Ectodermal cell (in vitro differentiated cells): ENCODE measurements around the gene JUNB.

Experiments used
- H3K27ac ChIP-seq: 2 replicates; pipeline ENCODE4 v1.7.0; 2013; ENCODE audit warnings: mild to moderate bottlenecking, low read depth, low read length; ENCODE audit not compliant: insufficient read depth, poor library complexity, severe bottlenecking
- H3K27me3 ChIP-seq: 2 replicates; pipeline ENCODE4 v1.7.0; 2013; ENCODE audit warnings: mild to moderate bottlenecking, low read length; ENCODE audit not compliant: insufficient read depth, control insufficient read depth, poor library complexity, severe bottlenecking
- H3K36me3 ChIP-seq: one replicate; pipeline ENCODE4 v1.7.0; 2013; ENCODE audit warnings: low read length; ENCODE audit not compliant: control insufficient read depth, insufficient read depth
- H3K4me1 ChIP-seq: one replicate; pipeline ENCODE4 v1.7.0; 2013; ENCODE audit warnings: low read length; ENCODE audit not compliant: control insufficient read depth, insufficient read depth
- H3K4me3 ChIP-seq: 2 replicates; pipeline ENCODE4 v1.7.0; 2013; ENCODE audit warnings: low read depth, low read length, control low read depth; ENCODE audit not compliant: insufficient read depth
- H3K9me3 ChIP-seq: 2 replicates; pipeline ENCODE4 v1.7.0; 2013; ENCODE audit warnings: mild to moderate bottlenecking, low read length, moderate library complexity; ENCODE audit not compliant: control insufficient read depth
- WGBS, 2 experiments: methylation state at CpG; one replicate each; pipeline ENCODE4 v1.1.7; 2013; ENCODE audit warnings: missing lambda C conversion rate in 2 of 2; 5-methylcytosine and 5-hydroxymethylcytosine counted together

Gene JUNB

GRCh38 chr19:12833738-12834565 lies 42.7 kb downstream of the JUNB start:
- no peaks in the 10 kb centered on the region for H3K9me3 ChIP-seq
- H3K36me3 ChIP-seq, result no peaks in the 10 kb centered on the region
- H3K4me1 ChIP-seq, result peaks cover 7% of the 10 kb centered on the region
- peak overlapping the region; percentile 49 for H3K4me3 ChIP-seq
- no peak overlapping the region for H3K27ac ChIP-seq
- WGBS, 2 experiments, result 1% methylated on average over 59 to 76 of the region's 87 CpGs
- peaks cover 97% of the 10 kb centered on the region for H3K27me3 ChIP-seq

DNA sequence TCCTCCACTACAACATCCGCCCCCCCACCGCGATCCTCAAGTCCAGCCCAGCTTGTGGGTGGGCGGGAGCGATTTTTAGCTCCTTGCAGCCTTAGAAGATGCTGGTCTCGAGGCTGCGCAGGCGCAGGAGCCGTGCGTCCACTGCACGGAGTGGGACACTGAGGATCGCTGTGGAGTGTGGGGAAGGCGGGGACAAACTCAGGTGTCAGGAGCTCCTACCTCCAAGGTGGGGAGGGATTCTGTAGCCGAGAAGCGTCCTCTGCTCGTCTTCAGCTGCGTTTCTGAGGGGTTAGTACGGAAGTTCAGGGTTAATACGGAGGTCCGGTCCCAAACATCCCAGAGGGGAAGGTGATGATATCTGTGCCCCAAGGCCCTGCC lies 43.3 kb downstream of the JUNB start, which contains the start of gene RTBDN:
Gene RTBDN (minus strand): TSS at position 14 of the 378 bp plus-strand sequence. CDS start 4,600 bp downstream, outside the sequence.
- Histone ChIP-seq H3K36me3 (no peaks in the 10 kb centered on the region), H3K4me3 (peak within 1 kb of the TSS; percentile 49), H3K27me3 (peaks cover 97% of the 10 kb centered on the region), H3K27ac (no peak within 1 kb of the TSS), H3K9me3 (no peaks in the 10 kb centered on the region), H3K4me1 (peaks cover 10% of the 10 kb centered on the region)
- WGBS, 2 experiments, result 10 to 15% methylated on average over 20 of the region's 20 CpGs

- Histone ChIP-seq H3K27ac (no peak overlapping the region), H3K27me3 (peaks cover 92% of the 10 kb centered on the region), H3K4me3 (no peak overlapping the region), H3K4me1 (peaks cover 10% of the 10 kb centered on the region), H3K9me3 (no peaks in the 10 kb centered on the region), H3K36me3 (no peaks in the 10 kb centered on the region)
- WGBS, 2 experiments, result 14 to 15% methylated on average over 39 of the region's 39 CpGs
Measured at GRCh38 chr19:12834976-12835757, 43.9 kb downstream of the JUNB start.

- 14 to 16% methylated on average over 6 of the region's 6 CpGs for WGBS, 2 experiments
- Histone ChIP-seq H3K4me3 (no peak overlapping the region), H3K27me3 (peaks cover 78% of the 10 kb centered on the region), H3K4me1 (peaks cover 10% of the 10 kb centered on the region), H3K27ac (no peak overlapping the region), H3K9me3 (no peaks in the 10 kb centered on the region), H3K36me3 (no peaks in the 10 kb centered on the region)
Measured at GRCh38 chr19:12836529-12836863, 45.2 kb downstream of the JUNB start.

- H3K27ac ChIP-seq, result no peak overlapping the region
- H3K9me3 ChIP-seq, result no peaks in the 10 kb centered on the region
- H3K4me3 ChIP-seq, result no peak overlapping the region
- WGBS, 2 experiments, result 63 to 77% methylated on average over 4 of the region's 4 CpGs
- no peaks in the 10 kb centered on the region for H3K36me3 ChIP-seq
- peaks cover 71% of the 10 kb centered on the region for H3K27me3 ChIP-seq
- H3K4me1 ChIP-seq, result peaks cover 10% of the 10 kb centered on the region
Measured at GRCh38 chr19:12837225-12837624, 45.9 kb downstream of the JUNB start.

DNA sequence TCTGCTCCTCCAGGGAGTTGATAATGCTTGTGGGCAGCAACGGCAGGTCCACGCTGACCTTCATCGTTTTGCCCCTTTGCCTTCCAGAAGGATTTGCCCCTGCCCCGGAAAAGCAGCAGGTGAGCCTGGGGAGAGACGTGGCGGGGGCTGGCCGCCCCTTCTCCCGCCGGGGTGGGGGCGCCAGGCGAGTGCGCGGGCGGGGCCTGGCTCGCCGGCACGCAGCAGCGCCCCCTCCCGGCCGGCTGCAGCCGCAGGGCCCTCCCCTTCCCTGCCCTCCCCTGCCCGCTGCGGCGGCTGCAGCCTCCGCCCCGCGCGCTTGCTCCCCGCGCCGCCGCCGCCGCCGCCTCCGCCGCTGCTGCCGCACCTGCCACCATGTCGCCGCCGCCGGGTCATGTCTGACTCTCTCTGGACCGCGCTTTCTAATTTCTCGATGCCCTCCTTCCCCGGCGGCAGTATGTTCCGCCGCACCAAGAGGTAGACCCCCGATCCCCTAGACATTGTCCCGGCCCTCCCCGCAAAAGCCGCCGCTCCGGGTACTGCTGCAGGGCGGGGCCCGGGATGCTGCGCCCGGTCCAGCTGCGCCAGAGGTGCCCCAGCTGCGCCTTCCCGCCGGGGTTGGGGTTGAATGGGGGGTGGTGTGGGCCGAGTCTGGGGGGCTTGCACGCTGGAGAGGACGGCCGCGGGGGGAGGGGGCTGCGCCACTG lies 47.0 kb downstream of the JUNB start, which contains the start of gene MAST1:
Gene MAST1 (plus strand): TSS at position 334 of the 704 bp plus-strand sequence. CDS start 58 bp downstream, at position 392.
- peak within 1 kb of the TSS; percentile 66 for H3K4me3 ChIP-seq
- no peaks in the 10 kb centered on the region for H3K9me3 ChIP-seq
- H3K4me1 ChIP-seq, result peaks cover 10% of the 10 kb centered on the region
- no peaks in the 10 kb centered on the region for H3K36me3 ChIP-seq
- H3K27me3 ChIP-seq, result peaks cover 60% of the 10 kb centered on the region
- no peak within 1 kb of the TSS for H3K27ac ChIP-seq
- 0 to 1% methylated on average over 69 of the region's 69 CpGs for WGBS, 2 experiments

DNA sequence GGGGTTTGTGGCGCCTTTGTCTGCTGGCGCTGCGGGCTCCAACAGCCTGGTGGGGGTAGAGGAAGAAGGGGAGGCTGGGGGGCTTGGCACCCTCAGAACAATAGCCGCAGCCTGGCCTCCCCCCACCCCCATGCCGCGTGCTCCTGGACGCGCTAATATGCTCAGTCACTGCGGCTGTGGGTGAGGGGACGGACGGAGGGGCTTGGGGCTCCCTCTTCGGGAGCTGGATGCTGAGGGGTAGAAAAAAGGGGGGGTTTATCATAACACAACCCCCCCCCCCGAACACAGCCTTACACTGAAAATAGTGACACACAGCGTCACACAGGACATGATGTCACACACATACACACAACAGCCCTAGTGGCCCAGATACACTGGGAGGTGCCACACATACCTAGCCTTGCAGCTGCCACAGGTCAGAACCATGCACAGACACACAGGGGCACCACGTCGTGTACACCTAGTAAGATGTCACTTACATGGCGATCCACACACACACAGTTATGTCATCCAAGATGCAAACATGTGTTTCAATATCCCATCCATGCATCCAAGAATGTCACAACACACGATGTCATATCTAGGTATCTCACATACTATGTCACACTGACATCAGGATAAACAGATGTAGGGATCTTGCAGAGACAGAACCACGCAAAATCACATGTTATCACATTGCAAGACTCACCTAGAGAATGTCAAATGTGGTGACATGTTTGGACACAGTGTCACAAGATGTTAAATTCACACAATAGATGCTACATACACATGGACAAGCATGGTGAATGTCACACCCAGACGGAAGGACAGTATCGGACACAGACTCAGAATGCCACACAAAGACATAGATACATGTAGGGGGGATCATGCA lies 47.8 kb downstream of the JUNB start:
- no peak overlapping the region for H3K27ac ChIP-seq
- no peaks in the 10 kb centered on the region for H3K36me3 ChIP-seq
- H3K27me3 ChIP-seq, result peaks cover 53% of the 10 kb centered on the region
- peaks cover 9% of the 10 kb centered on the region for H3K4me1 ChIP-seq
- WGBS, 2 experiments, result 33 to 36% methylated on average over 17 to 21 of the region's 21 CpGs
- peak overlapping the region; percentile 66 for H3K4me3 ChIP-seq
- H3K9me3 ChIP-seq, result no peaks in the 10 kb centered on the region

GRCh38 chr19:12840091-12841079 lies 49.1 kb downstream of the JUNB start:
- WGBS, 2 experiments, result 28 to 30% methylated on average over 43 of the region's 43 CpGs
- H3K9me3 ChIP-seq, result no peaks in the 10 kb centered on the region
- peak overlapping the region; percentile 67 for H3K27ac ChIP-seq
- H3K36me3 ChIP-seq, result no peaks in the 10 kb centered on the region
- peak overlapping the region; percentile 34 for H3K4me3 ChIP-seq
- H3K27me3 ChIP-seq, result peaks cover 40% of the 10 kb centered on the region
- H3K4me1 ChIP-seq, result peaks cover 5% of the 10 kb centered on the region
